Measurements from ENCODE around the gene PROKR1.

DNA sequence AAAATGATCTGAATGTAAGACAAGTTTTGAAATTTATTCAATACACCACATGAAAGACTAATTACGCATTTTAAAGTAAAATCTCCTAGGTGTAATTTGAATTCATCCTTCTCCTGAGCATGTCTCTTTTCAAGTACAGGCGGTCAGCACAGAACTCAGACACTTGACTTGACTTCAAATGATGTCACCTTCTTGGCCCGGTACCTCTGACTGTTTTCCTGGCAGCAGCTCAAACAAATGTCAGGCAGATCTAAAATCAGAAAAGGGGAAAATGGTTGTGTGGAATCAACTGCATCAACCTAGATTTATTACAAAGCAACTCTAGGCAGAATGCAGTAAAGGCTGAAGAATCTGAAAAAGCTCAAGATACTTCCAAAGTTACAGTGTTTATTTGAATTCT, 11.4 kb upstream of the PROKR1 start:
- no peak for TF ChIP-seq POLR2A (IDR thresholded peaks at IDR 0.05)
- TF ChIP-seq, protein P1, sequence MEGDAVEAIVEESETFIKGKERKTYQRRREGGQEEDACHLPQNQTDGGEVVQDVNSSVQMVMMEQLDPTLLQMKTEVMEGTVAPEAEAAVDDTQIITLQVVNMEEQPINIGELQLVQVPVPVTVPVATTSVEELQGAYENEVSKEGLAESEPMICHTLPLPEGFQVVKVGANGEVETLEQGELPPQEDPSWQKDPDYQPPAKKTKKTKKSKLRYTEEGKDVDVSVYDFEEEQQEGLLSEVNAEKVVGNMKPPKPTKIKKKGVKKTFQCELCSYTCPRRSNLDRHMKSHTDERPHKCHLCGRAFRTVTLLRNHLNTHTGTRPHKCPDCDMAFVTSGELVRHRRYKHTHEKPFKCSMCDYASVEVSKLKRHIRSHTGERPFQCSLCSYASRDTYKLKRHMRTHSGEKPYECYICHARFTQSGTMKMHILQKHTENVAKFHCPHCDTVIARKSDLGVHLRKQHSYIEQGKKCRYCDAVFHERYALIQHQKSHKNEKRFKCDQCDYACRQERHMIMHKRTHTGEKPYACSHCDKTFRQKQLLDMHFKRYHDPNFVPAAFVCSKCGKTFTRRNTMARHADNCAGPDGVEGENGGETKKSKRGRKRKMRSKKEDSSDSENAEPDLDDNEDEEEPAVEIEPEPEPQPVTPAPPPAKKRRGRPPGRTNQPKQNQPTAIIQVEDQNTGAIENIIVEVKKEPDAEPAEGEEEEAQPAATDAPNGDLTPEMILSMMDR (IDR thresholded peaks at IDR 0.05), result no peak
